HG03520 (cell line): ENCODE measurements around the gene S100Z.
"Not testable (repeated sequence)": the region's sequence is repeated elsewhere in the genome, so short reads cannot be mapped to it uniquely, and the experiment has no call there.

Experiments
- ATAC-seq: cut with Tn5 transposase; IDR thresholded peaks from one replicate; pipeline ENCODE4 v1.9.1; 2021; ENCODE audit warnings: mild to moderate bottlenecking, moderate library complexity; ENCODE audit not compliant: unreplicated experiment

S100Z gene

GRCh38 chr5:76822105-76822731 is 27.6 kb upstream of the S100Z start:
- not testable (repeated sequence) for ATAC-seq

DNA sequence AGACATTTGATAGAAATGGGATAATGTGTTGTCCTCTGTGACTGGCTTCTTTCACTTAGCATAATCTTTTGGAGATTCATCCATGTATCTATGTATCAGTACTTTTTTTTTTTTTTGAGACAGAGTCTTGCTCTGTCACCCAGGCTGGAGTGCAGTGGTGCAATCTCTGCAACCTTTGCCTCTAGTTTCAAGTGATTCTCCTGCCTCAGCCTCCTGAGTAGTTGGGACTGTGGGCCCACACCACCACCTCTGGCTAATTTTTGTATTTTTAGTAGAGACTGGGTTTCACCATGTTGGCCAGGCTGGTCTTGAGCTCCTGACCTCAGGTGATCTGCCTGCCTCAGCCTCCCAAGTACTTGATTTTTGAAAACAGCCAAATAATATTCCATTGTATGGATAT is 23.4 kb upstream of the S100Z start:
- ATAC-seq = not testable (repeated sequence)

DNA sequence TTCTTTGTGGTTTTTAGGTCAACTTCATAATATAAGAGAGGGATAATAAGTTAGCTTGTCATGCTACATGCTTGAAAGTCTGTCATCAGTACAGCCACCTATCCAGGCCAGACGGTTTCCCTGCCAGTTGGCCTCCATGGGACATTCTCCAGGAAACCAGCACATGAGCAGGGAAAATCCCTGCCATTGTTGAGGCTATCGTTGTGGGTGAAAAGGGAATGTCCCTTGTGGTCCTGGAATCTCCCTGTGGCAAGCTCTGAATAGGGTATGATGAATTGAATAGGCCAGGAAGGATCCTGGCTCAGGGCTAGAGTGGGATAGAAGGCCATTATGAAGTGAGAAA is 18.7 kb upstream of the S100Z start:
- ATAC-seq = no peak

DNA sequence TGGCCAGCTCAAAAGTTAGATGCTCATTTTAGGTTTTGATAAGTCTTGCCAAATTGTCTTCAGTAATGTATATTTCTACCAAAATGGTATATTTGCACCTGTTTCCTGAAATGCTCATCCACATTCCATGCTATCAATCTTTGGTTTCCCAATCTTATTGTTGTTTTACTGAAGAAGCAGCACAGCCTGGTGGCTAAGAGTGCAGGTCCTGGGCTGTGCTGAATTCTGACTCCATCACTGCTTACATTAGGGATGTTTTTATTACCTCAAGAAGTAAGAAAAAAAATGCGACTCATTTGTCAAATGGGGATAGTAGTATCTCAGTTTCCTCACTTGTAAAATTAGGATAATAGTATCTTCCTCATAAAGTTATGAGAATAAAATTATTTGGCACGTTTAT is 13.6 kb upstream of the S100Z start:
- ATAC-seq = no peak

- ATAC-seq = no peak
Observed at GRCh38 chr5:76836585-76836984, 13.2 kb upstream of the S100Z start.

DNA sequence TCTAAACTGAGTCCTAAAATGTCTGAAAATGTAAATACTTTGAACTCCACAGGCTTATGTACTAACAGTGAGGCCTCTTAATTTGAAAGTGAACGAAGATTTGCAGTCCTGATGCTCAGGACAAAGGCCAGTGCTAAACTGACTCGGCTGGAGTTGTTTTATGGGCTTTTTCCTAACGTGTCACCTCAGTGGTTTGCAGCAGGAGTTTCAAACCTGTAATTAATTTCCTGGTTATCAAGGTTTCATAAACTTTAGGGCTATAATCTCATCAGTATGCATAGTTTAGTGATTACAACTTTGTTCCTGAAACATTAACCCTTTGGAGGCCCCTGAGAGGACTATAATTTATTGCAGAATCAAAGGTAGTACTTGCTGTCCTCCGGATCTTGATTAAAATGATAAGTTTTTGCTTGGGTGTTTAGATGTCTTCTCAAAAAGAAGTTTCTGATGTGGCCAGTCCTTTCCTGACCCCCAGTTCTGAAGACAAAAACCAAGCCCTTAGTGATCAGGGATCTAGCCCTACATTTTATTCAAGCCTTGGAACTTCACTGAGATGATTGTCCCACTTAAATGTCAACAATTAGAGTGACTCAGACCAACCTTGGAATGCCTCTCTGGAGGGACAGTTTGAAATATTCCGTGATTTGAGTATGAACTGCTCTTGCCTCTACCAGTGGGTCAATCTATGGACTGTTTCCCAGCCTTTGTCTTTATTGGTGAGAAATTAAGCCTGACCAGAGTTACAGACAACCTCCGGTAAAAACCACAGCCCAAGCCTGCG is 11.1 kb upstream of the S100Z start:
- no peak for ATAC-seq

DNA sequence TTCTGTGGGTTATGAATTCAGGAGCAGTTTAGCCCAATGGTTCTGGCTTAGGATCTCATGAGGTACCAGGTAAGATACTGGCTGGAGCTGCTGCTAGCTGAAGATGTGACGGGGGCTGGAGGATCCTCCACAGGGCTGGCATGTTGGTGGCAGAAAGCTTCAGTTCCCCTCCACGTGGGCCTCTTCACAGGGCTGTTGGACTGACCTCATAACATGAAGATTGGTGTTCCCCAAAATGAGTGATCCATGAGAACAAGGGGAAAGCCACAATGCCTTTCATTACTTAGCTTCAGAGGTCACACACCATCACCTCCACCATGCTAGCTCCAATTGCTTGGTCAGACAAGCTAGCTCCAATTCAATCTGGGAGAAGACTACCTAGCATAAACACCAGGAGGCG is 8.5 kb upstream of the S100Z start:
- ATAC-seq = no peak

- ATAC-seq = no peak
Observed at GRCh38 chr5:76845890-76846289, 3.9 kb upstream of the S100Z start.

DNA sequence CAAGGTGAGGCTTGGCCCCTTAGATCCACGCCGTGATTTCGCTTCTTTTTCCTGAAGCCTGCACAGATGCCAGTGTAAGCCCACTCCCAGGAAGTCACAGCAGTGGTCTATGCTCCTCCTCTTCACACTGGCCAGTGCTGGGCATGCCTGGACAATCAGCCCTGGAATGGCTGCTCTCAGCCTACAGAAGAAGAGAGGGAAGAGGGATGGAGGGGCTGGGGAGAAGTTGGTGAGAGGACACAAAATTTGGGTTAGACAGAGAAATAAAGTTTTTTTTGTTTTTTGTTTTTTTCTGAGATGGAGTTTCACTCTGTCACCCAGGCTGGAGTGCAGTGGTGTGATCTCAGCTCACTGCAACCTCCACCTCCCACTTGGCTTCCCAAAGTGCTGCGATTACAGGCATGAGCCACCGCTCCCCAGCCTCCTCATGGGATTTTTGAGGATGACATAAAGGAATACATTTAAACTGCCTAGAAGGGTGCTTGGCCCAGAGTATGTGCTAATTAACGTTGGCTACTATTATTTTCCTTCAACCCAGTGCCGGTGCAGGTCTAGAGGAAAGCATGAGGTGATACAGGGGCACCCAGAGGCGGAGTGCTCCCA is 830 bp downstream of the S100Z start:
- ATAC-seq = no peak

GRCh38 chr5:76851728-76852369 is 2.0 kb downstream of the S100Z start:
- no peak for ATAC-seq

- ATAC-seq = no peak
Observed at GRCh38 chr5:76852772-76853171, 3.0 kb downstream of the S100Z start.

- ATAC-seq = not testable (repeated sequence)
Observed at GRCh38 chr5:76853741-76854140, 3.9 kb downstream of the S100Z start.

DNA sequence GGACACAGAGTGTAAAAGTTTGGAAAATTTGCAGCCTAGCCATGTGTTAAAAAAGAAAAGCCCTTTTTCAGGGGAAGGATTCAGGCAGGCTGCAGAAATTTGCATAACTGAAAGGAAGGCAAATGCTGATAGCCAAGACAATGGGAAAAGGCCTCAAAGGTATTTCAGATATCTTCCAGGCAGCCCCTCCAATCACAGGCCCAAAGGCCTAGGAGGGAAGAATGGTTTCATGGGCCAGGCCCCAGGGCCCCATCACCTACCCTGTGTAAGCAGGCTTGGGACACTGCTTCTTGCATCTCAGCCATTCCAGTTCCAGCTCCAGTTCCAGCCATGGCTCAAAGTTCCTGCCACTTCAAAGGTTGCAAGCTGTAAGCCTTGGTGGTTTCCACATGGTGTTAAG is 4.8 kb downstream of the S100Z start:
- no peak for ATAC-seq

DNA sequence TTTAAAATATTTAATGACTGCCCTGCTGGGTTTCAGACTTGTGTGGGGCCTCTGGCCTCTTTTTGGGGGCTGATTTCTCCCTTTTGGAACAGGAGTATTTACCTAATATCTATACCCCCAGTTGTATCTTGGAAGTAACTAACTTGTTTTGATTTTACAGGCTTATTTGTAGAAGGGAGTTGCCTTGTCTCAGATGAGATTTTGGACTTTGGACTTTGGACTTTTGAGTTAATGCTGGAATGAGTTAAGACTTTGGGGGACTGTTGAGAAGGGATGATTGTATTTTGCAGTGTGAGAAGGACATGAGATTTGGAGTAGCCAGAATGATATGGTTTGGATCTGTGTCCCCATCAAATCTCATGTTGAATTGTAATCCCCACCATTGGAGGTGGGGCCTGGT is 5.7 kb downstream of the S100Z start:
- ATAC-seq = not testable (repeated sequence)

- ATAC-seq = no peak
Observed at GRCh38 chr5:76855961-76856360, 6.1 kb downstream of the S100Z start.

GRCh38 chr5:76856800-76857199 is 7.0 kb downstream of the S100Z start:
- not testable (repeated sequence) for ATAC-seq

DNA sequence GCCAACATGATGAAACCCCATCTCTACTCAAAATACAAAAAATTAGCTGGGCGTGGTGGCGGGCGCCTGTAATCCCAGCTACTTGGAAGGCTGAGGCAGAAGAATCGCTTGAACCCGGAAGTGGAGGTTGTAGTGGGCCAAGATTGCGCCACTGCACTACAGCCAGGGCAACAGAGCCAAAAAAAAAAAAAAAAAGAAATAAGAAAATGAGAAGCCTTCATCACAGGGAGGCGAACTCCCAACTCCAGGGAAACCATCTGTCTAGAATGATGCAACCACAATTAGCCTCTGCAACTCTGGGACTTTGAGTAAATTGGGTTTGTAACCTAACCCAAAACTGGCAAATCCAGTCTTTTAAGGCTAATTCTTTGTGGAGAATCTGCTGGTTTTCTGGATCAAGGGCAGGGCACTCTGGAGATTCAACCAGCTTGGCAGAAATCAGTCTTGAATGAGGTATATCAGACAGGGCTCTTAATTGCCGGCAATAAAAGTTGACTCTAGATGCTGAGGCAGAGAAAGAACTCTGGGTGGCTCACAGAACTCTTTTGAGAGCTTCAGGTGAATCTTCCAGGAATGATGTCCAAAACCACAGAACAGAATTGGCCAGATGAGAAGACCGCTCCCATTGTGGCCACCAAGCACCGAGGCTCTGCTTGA is 9.9 kb downstream of the S100Z start:
- no peak for ATAC-seq

DNA sequence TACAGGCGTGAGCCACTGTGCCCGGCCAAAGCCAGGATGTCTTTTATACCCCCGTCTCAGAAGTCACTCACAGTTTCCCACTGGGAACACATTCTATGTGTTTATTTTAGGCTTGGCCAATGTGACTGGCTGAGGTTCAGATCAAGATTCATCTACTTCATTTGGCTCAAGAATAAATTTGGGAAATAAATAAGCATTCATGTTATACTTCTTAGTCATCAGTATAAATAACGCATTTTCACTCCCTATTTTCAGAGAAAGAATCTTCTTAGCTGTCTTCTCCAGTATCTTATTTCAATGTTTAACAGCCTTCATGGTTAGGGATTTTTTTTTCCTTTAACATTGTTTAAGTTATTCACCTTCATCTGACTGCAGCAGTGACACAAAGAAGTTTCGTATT is 11.8 kb downstream of the S100Z start:
- no peak for ATAC-seq

DNA sequence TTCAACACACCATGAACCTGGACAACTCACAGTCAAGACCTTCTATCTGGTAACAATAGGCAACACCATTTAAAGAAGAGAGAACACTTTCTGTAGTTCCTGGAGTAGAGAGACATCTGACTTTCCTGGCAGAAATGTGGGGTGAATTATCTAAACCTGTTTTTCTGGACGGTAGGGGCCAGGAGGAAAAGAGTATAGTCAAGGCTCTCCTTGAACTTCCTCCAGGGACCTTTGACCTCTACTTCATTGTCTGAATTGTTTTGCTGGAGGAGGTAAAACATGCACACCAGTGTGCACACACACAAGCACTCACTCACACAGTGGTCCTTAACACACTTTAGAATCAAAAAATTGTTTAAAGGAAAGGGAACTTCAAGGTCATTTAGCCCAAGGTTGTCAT is 13.2 kb downstream of the S100Z start:
- no peak for ATAC-seq

GRCh38 chr5:76866503-76866902 is 16.7 kb downstream of the S100Z start:
- ATAC-seq = no peak

DNA sequence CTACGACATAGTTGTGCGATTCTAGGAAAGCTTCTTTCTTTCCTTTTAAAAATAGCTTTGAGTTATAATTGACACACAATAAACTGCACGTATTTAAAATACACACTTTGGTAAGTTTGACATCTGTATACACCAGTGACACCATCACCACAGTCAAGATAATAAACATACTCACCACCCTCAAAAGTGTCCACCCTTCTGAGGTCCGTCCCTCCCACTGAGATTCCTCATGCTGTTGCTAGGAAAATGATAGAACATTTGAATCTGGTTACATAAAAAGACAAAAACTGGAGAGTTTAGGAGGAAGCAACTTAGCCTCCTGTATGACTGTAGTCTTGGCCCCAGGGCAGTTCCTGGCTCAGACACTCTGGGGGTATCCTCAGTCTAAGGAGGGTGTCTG is 17.2 kb downstream of the S100Z start:
- no peak for ATAC-seq
